SK-N-MC (cell line): ENCODE measurements around the gene GALNT6.

Experiments
- EZH2 ChIP-seq: fragments of 200-600 bp; sonication (generic); IDR thresholded peaks from one replicate; pipeline ENCODE4 v1.6.1; 2017; ENCODE audit warnings: antibody characterized with exemption
- FOXP2 ChIP-seq: optimal IDR thresholded peaks from 2 replicates; pipeline ENCODE3; 2011; ENCODE audit warnings: mild to moderate bottlenecking, moderate library complexity; ENCODE audit not compliant: insufficient read depth; ENCODE audit errors: extremely low read length, control extremely low read depth
- POLR2AphosphoS5 ChIP-seq: IDR thresholded peaks from 2 replicates; pipeline ENCODE4 v1.6.1; 2012; ENCODE audit warnings: mild to moderate bottlenecking, low read depth, low read length, borderline replicate concordance

DNA sequence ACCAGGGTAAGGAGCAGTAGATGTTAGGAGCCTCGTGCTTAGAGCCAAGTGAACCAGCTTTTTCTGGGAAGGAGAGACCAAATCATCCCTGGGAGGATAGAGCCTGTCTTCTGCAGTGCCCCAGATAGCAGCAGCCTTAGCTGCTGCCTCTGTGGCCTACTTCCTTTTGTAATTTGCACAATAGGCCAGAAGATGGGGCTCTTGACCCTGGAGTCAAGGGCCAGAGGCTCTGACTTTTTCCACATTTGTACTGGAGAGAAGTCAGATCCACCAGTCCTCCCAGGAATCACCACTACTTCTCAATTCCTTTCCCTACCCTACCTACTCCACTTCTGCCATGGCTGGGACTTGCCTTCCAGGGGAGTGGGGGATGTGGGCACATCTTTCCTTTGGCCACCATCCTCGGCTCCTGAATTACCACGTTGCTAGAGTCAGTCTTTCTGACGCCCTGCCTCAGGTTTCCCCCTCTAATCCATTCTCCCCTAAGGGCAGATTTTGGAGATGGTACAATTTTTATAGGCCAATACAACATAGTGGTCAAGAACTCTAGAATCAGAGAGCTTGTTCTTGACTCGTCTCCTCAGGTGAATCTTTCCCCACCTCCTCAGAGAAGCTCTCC is 30.2 kb upstream of the GALNT6 start:
- no peak for TF ChIP-seq POLR2AphosphoS5
- no peak for TF ChIP-seq EZH2
- TF ChIP-seq FOXP2, result no peak
